ENCODE data around the gene SLC7A5.

GRCh38 chr16:87830673-87831420 is 38.5 kb downstream of the SLC7A5 start:
- TF ChIP-seq REST (IDR thresholded peaks at IDR 0.05; ENCODE audit: insufficient read depth in 1 of 2, low read depth in 2 of 2, low read length in 2 of 2) (no peak), SIN3A (IDR thresholded peaks at IDR 0.05; ENCODE audit: borderline replicate concordance, insufficient read depth, low read length) (no peak), POLR2AphosphoS5 (IDR thresholded peaks at IDR 0.05; ENCODE audit: low read depth, low read length) (no peak; the same call in 1 of the 2 replicates), TAF1 (IDR thresholded peaks at IDR 0.05; ENCODE audit: borderline replicate concordance, insufficient read depth, low read length) (no peak)

All from PFSK-1 (cell line).